Heart left ventricle (tissue), 16 donors: ENCODE measurements around the gene CPLX3. TPM values are rescaled to one million over a fixed set of nuclear protein-coding genes. Genes with fewer than 3 reads are reported as not detected.

Experiments
- ATAC-seq, 4 donors: fragments of 200-7000 bp; cut with Tn5 transposase; one replicate each; pipeline ENCODE4 v1.9.1; 2020 to 2022; ENCODE audit warnings: moderate library complexity in 4 of 4, mild to moderate bottlenecking in 3 of 4, moderate number of reproducible peaks in 1 of 4
- DNase-seq, 5 donors: peaks; one replicate each; pipeline ENCODE4 v3.0.0-alpha.2; 2020
- H3K27ac ChIP-seq, 12 donors: fragments of 200-600 bp; sonication (generic) in 4 of 12; one replicate each; pipeline versions ENCODE4 v1.5.0 to v1.8.0; 2016 to 2022; ENCODE audit warnings: mild to moderate bottlenecking in 2 of 12
- H3K27me3 ChIP-seq, 9 donors: fragments of 200-600 bp; sonication (generic) in 2 of 9; one replicate each; pipeline versions ENCODE4 v1.5.1 to v1.8.0; 2016 to 2022; ENCODE audit warnings: mild to moderate bottlenecking in 3 of 9
- H3K36me3 ChIP-seq, 9 donors: fragments of 200-600 bp; sonication (generic) in 2 of 9; one replicate each; pipeline versions ENCODE4 v1.5.0 to v1.8.0; 2018 to 2022; ENCODE audit warnings: mild to moderate bottlenecking in 2 of 9
- H3K4me1 ChIP-seq, 12 donors: fragments of 200-600 bp; sonication (generic) in 4 of 12; one replicate each; pipeline versions ENCODE4 v1.5.0 to v1.8.0; 2016 to 2022; ENCODE audit warnings: mild to moderate bottlenecking in 3 of 12
- H3K4me3 ChIP-seq, 12 donors: fragments of 200-600 bp; sonication (generic) in 4 of 12; one replicate each; pipeline versions ENCODE4 v1.5.0 to v1.8.0; 2017 to 2022; ENCODE audit warnings: mild to moderate bottlenecking in 9 of 12, moderate library complexity in 4 of 12
- H3K9me3 ChIP-seq, 12 donors: fragments of 200-600 bp; sonication (generic) in 4 of 12; one replicate each; pipeline versions ENCODE4 v1.5.0 to v1.8.0; 2016 to 2022; ENCODE audit warnings: mild to moderate bottlenecking in 1 of 12
- CTCF ChIP-seq, 12 donors: fragments of 200-600 bp; sonication (generic) in 4 of 12; IDR thresholded peaks; one replicate each; pipeline versions ENCODE4 v1.5.0 to v1.8.0; 2018 to 2022; ENCODE audit warnings: antibody characterized with exemption in 12 of 12, mild to moderate bottlenecking in 5 of 12
- POLR2A ChIP-seq, 2 donors: fragments of 450-650 bp; IDR thresholded peaks; one replicate each; pipeline ENCODE4 v1.6.1; 2017; ENCODE audit warnings: antibody characterized with exemption in 2 of 2, mild to moderate bottlenecking in 2 of 2, moderate library complexity in 2 of 2
- WGBS, 4 donors: extraction: QIAGEN DNeasy Blood & Tissue Kit in 2 of 4; methylation state at CpG; one replicate each; pipeline versions ENCODE4 v1.1.5 to v1.1.7; 2013 to 2018; 5-methylcytosine and 5-hydroxymethylcytosine counted together
- intact Hi-C, 10 donors: fragments of 100-400 bp; cut with DNase I; formaldehyde crosslinking; loops; one replicate each; pipeline versions ENCODE4 v1.11.1 to v1.14.2; 2022
- polyA plus RNA-seq, 2 donors: library from polyadenylated mRNA; stranded (reverse); fragments of 200-250 nt; gene quantifications; one replicate each; pipeline ENCODE4 v1.2.3, GENCODE V29; 2013
- total RNA-seq, 9 donors: library from RNA; depleted of rRNA in 2 of 9; stranded (reverse); fragments of >200 nt in 2 of 9; fragmentation: NEBNext Ultra II Directional in 3 of 9; extraction: Animal tissue kit (Norgen Biotek cat#: 25700) in 3 of 9; gene quantifications; one replicate each; pipeline versions ENCODE4 v1.1.0 to v1.2.4, GENCODE V29; 2016 to 2023
- donor health status: ischemic (EF 13 %, LVEDD 7.1; RV severe dilation, severe dysfunction).
- donor health status: healthy with polysubstance abuse.
- donor health status: DM: no; HTN: yes; CAD: no.
- donor health status: DM: no; HTN: no; CAD: no.
- donor health status: ischemic (EF 25% LVEDD 6.9; RV normal size, moderate dysfunction).
- donor health status: ischemic (EF 25% LVEDD 5.7; RV mildly dilated, moderate dysfunction).
- donor health status: healthy.
- donor health status: DM: yes; HTN: yes; CAD: no.
- donor health status: ischemic (EF 35%, LVEDD 5.7; RV mildly dilated, moderate dysfunction).
- donor health status: nonischemic (EF 11% LVEDD 7.7; RV severe dilation, severe dysfunction).
- donor health status: DM: yes; HTN: yes; CAD: no.
- donor health status: PGD.
- donor health status: ischemic (EF 29% LVEDD 5.4; RV normal size, mild dysfunction).
- donor health status: nonischemic (EF 23%, LVEDD 6.1; RV moderate dilation, normal function).

CPLX3 gene
- total and polyA plus RNA-seq, 11 donors = 0.06 to 3.3 (median 1.6) TPM; not detected in 3

- no peaks in the 10 kb centered on the region for H3K9me3 ChIP-seq
- ATAC-seq = no peak
- DNase-seq = no peak
- H3K27ac ChIP-seq = peak overlapping the region in 4 of 12 donors; percentile 92 to 93 (median 92)
- peaks cover 0 to 65% (median 46%) of the 10 kb centered on the region in 9 donors for H3K36me3 ChIP-seq
- 84 to 97% (median 86%) methylated on average over 8 to 12 of the region's 12 CpGs for WGBS, 4 donors
- no peak overlapping the region for H3K4me3 ChIP-seq
- no peaks in the 10 kb centered on the region for H3K27me3 ChIP-seq
- intact Hi-C loops = loop anchor here in 7 of 10 donors (5.0 to 10.0 kb wide), 7 partner anchors 48 to 227 kb away; partner anchors contain the start of genes FAM219B (in 2 of the 7), MPI (in 2 of the 7) and CLK3 (in 1 of the 7)
- H3K4me1 ChIP-seq = peaks cover 0 to 38% (median 22%) of the 10 kb centered on the region in 12 donors
- TF ChIP-seq CTCF (IDR thresholded peaks at IDR 0.05) (no peak), POLR2A (IDR thresholded peaks at IDR 0.05) (no peak)
Observed at GRCh38 chr15:74844319-74845207, 18.1 kb downstream of the CPLX3 start.

GRCh38 chr15:74845208-74845568 is 18.8 kb downstream of the CPLX3 start:
- intact Hi-C loops = loop anchor here in 4 of 10 donors (5.0 to 10.0 kb wide), 4 partner anchors 47 to 60 kb away; partner anchors contain the start of genes MPI (in 2 of the 4) and FAM219B (in 1 of the 4)

GRCh38 chr15:74845581-74845980 is 19.2 kb downstream of the CPLX3 start:
- no peak for DNase-seq
- WGBS, 4 donors = 91 to 93% (median 92%) methylated on average over 4 of the region's 4 CpGs
- H3K36me3 ChIP-seq = peaks cover 1 to 65% (median 54%) of the 10 kb centered on the region in 9 donors

More at GRCh38 chr15:74845208-74845568, 18.8 kb downstream of the CPLX3 start:
- peaks cover 0 to 38% (median 22%) of the 10 kb centered on the region in 12 donors for H3K4me1 ChIP-seq
- TF ChIP-seq POLR2A (IDR thresholded peaks at IDR 0.05) (no peak), CTCF (IDR thresholded peaks at IDR 0.05) (no peak)
- 78 to 85% (median 80%) methylated on average over 4 to 5 of the region's 5 CpGs for WGBS, 4 donors
- H3K36me3 ChIP-seq = peaks cover 0 to 65% (median 50%) of the 10 kb centered on the region in 9 donors
- H3K27ac ChIP-seq = peak overlapping the region in 1 of 12 donors; percentile 92
- no peak overlapping the region for H3K4me3 ChIP-seq
- no peaks in the 10 kb centered on the region for H3K9me3 ChIP-seq
- no peaks in the 10 kb centered on the region for H3K27me3 ChIP-seq
- ATAC-seq (no peak), DNase-seq (no peak)

More at GRCh38 chr15:74845581-74845980, 19.2 kb downstream of the CPLX3 start:
- Histone ChIP-seq H3K27ac (peak overlapping the region in 1 of 12 donors; percentile 92), H3K27me3 (no peaks in the 10 kb centered on the region), H3K4me1 (peaks cover 0 to 38% (median 22%) of the 10 kb centered on the region in 12 donors), H3K4me3 (no peak overlapping the region), H3K9me3 (no peaks in the 10 kb centered on the region)
- no peak for ATAC-seq
- TF ChIP-seq CTCF (IDR thresholded peaks at IDR 0.05) = no peak
- TF ChIP-seq POLR2A (IDR thresholded peaks at IDR 0.05) = no peak
- intact Hi-C loops = loop anchor here in 4 of 10 donors (5.0 to 10.0 kb wide), 4 partner anchors 47 to 59 kb away; partner anchors contain the start of genes MPI (in 2 of the 4) and FAM219B (in 1 of the 4)
